Stimulated activated CD4-positive, alpha-beta T cell treated with anti-CD3 and anti-CD28 coated beads, Interleukin-12 subunit alpha, Interleukin-12 subunit beta, amount 100 ng/mL, for 24 hours (primary cell): ENCODE results near the gene NEO1.

Source experiments
- DNase-seq, 2 experiments: peaks; one replicate each; pipeline ENCODE4 v3.0.0-alpha.2; 2020; ENCODE audit warnings: low read depth in 2 of 2

Gene NEO1

DNA sequence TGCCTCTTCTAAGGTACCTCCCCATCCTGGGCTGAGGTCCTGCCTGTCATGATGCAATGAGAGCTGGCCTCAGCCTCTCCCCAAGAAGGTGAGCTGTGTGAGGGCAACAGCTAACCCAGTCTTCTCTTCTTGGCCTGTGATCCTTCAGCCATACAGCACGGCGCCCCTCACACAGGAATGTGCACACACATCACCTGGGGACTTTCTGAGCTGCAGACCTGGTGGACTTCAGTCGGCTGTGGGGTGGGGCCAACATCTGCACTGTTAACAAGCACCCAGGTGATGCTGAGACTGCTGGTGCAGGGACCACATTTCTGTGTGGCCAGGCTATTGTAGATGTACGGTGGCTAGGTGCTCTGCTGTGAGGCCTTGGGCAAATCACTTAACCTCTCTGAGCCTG is 302.0 kb downstream of the NEO1 start:
- DNase-seq = no peak
